Right ventricle myocardium superior (tissue), 1 donor: Measurements from ENCODE around the gene TNNT3. TPM values are rescaled to one million over a fixed set of nuclear protein-coding genes. Genes with fewer than 3 reads are reported as not detected.

ENCODE experiments used
- ATAC-seq: fragments of 200-7000 bp; cut with Tn5 transposase; one replicate; pipeline ENCODE4 v1.9.1; 2020; ENCODE audit warnings: mild to moderate bottlenecking; ENCODE audit not compliant: poor library complexity
- DNase-seq: peaks from one replicate; pipeline ENCODE4 v3.0.0-alpha.2; 2020
- intact Hi-C: fragments of 100-400 bp; cut with DNase I; formaldehyde crosslinking; loops from one replicate; pipeline ENCODE4 v1.11.2; 2022
- total RNA-seq: library from RNA; stranded (reverse); fragmentation: NEBNext Ultra II Directional; extraction: Animal tissue kit (Norgen Biotek cat#: 25700); gene quantifications from one replicate; pipeline ENCODE4 v1.2.1, GENCODE V29; 2021
- donor health status: DM: no; HTN: yes; CAD: no; lungs with severe emphysema.

TNNT3 gene
- total RNA-seq, 1 donor from 2014 or later: 35.7 TPM

DNA sequence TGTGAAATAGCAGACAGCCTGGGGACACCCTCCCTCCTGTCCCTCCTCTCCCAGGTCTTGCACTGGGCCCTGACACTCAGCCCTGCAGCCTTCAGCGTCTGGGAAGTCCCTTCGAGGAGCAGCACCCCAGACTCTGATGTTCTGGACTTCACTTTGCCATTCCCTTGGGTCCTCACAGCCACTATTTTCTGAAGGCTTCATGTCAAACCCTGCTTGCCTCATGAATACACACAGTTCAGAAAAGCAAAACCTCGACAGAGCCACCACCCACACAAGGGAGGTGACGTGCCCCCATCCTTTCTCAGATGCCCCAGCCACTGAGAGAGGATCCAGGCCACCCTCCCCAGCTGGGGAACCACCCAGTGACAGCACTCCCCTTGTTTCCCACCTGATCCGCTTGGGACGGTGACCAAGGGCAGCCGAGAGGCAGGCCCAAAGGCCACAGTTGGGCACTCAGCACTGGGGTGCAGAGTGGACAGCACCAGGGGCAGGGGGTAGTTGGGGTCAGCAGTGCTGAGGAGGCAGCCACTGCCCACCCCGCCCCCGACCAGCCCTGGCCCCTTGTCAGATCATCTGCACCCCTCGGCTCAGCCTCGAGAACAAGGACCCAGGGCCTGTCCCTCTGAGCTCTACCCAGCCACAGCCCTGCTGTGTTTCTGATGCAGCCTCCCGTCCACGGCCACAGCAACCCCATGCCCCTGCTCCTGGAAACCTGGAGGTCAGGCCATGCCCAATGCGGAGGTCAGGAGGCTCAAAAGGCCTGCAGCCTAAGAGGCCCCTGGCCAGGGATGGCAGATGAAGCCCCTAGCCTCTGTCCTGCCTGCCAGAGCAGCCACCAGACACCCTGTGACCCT is 3.1 kb upstream of the TNNT3 start:
- intact Hi-C loops: loop anchor here (1.0 to 5.0 kb wide), 2 partner anchors 23 to 34 kb away; no protein-coding TSS in a partner anchor
- ATAC-seq (no peak), DNase-seq (no peak)

DNA sequence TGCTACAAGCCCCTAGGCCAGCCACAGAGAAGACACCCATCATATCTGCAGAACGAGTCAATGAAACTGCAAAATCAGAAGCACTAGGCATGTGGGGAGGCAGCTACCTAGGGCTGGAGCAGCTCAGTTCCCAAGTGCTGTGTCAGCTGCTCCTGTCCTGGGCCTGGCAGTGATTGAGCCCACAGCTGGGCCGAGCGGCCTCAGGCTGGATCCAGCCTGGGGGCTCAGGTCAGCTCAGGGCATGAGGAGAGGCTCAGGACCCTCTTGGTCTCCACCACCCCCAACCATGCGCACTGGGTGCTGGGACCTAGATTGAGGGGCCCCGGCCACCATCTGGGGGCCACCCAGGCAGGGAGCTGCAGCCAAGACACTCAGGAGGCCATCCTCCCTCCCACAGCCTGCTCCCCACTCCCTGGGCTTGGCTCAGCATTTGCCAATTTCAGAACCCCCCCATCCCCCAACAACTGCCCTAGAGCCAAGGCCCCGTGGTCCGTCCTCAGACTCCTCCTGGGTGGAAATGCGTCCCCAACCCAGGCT is 2.4 kb upstream of the TNNT3 start:
- intact Hi-C loops: loop anchor here (1.0 to 5.0 kb wide), 2 partner anchors 24 to 35 kb away; no protein-coding TSS in a partner anchor
- DNase-seq (peak; percentile 46), ATAC-seq (peak; percentile 65)

DNA sequence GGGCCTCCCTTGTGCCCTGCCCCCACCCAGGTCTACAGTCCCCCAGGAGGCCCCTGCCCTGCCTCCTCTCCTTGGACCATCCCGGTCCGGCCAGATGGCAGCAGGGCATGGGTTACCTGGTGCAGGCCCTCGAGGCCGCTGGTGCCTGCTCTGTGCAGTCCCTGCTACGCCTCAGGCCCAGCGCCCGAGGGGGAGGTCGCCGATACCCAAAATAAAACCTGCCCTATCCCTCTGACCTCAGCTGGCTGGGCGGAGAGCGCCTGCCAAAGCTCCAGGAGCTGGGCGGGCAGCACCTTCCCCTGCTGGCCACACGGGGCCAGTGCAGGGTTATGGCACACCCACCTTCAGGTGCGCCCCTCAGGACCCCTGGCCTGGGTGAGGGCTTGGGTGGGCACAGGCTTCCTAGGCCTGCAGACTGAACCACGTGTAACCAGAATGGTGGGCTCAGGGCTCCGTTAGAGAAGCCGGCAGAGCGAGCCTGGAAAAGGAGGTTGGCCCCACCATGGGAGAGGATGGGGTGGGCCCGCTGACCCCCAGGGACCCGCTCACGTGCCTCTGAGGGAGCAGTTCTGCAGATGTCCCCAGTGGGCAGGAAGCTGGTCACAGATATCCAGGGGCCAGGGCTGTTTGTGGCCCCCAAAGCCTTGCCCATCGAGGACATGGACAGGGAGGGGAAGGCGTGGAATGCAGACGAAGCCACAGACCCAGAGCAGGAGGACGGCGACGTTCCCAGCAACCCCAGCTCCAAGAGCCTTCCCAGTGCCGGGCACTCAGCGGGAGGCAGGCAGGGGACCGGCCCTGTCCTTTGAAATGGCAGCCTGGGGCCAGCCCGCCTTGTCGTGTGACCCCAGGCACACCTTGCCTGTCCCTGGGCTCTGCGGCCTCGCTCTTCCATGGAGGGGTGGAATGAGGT is 1.7 kb upstream of the TNNT3 start:
- ATAC-seq (peak; percentile 74), DNase-seq (peak; percentile 79)
- intact Hi-C loops: loop anchor here (5.0 kb wide), 1 partner anchor 35 kb away; no protein-coding TSS in a partner anchor

DNA sequence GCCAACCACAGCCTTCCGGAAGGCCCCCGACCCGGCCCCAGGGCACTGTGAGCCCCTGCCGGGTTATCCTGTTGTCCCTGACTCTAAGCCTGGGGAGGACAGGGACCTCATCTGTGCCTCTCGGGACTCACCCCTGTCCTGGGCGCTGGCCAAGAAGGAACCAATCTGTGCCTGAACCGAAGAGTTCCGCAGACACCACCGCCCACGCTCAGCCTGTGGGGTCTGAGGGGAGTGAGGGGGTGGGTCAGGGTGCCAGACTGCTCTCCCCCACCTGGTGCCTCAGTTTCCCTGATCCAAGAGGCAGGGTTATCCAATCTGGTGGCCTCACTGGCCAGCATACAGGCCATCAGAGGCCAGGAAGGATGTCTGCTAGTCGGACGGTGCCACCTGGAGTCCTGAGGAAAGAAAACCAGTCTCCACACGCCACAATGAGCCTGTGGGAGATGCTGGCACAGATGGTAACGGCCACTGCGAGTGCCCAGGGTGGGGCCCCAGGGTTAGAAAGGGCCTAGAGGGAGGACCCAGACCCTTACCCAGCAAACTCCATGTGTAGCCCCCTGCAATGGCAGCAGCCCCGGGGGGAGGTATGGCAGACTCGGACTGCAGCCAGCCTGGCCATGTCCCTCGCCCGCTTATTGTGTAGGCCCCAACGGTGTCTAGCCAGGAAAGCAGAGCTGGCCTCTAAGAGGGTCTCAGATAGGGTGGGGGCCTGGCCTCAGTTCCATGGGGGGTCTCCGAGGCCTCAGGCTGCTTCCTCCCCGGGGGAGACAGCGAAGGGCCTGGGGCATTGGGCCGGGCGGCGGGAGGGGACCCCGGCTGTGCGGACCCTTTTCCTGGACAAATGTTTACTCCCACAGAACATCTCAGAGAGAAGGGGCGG is 827 bp upstream of the TNNT3 start:
- intact Hi-C loops: loop anchor here (5.0 kb wide), 1 partner anchor 36 kb away; no protein-coding TSS in a partner anchor
- ATAC-seq: no peak
- DNase-seq: no peak

DNA sequence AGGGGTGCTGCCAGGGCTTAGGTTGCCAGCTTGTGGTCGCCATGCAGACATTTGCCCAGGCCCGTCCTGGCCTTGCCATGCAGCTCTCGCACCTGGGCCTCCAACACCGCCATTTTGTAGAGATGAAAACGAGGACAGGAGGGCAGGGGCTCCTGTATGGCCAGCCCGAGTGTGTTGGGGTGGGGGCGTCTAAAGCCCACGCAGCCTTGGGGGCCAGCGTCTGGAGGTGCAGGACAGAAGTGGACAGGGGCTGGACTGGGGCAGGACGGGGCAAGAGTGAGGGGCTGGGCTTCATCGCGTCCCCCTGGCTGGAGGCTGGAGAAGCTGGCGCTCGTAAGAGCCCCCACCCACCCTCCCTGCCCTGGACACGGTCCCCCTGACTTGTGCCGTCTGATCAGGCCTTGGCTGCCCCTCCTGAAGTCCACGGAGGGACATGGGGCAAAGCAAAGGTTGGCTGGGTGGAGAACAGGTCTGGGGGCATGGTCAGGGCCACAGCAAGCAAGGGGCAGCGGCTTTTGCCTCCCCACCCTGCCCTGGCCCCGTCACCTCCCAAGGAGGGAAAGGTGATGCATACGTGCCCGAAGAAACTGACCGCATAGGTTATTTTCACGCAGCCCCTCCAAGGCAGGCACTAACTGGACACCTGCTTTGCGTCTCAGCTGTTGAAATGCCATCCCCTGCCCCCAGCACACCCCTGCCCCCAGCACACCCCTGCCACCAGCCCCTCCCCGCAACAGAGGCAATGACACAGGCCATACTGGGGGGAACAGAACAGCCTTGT is 815 bp downstream of the TNNT3 start:
- no peak for ATAC-seq
- intact Hi-C loops: no loop called here
- DNase-seq: no peak

DNA sequence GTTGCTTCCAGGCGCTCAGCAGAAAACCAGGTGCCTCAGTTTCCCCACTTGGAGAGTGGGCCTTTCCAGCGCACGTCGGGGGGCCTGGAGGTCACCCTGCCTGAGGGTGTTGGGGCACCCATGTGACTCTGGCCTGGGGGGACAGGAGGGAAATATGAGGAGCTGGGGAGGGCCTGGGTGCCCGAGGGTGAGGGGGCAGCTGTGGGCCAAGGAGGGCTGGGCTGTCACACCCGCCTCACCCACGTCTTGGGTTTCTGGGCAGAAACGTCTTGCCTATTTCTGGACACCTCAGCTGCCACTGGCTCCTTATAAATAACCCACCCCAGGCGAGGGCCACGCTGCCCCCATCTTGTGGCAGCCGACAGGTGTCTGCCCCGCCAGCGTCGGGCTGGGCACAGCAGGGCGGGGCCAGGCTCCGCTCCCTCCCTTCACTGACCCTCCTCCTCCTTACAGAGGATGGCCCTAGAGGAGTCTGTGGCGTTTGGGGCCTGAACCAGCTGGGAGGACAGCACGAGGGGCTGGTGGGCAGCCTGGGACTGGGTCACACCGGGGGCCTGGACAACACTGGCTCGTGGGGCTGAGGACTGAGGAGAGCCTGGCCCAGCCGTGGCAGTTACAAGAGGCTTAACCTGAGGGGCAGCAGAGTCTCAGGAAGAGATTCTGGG is 1.5 kb downstream of the TNNT3 start:
- DNase-seq: no peak
- intact Hi-C loops: no loop called here
- no peak for ATAC-seq

DNA sequence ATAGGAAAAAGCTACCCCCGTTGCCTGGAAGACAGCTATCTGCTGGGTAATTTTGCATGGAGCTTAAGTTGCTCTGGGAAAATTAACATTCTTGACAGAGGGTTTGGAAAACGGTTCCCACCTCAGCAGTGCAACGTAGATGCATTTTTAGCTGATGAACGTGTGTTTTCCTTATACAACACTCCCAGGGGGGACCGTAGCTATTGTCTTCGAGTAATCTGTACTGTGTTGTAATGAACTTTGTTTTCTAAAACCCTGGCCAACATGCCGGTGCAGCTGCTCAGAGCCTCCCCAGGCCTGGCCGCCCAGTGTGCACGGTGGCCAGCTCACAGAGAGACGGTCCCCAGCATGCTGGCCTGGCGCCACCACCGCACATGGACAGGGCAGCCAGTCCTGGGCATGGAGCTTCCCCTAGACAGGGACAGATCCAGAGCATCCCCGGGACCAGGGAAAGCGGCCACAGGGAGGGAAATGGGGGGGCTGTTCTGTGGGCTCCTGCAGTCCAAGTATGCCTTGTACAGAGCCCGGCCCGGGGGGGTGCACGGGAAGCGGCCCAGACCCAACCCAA is 2.2 kb downstream of the TNNT3 start:
- ATAC-seq (peak; percentile 14), DNase-seq (peak; percentile 78)
- intact Hi-C loops: no loop called here

DNA sequence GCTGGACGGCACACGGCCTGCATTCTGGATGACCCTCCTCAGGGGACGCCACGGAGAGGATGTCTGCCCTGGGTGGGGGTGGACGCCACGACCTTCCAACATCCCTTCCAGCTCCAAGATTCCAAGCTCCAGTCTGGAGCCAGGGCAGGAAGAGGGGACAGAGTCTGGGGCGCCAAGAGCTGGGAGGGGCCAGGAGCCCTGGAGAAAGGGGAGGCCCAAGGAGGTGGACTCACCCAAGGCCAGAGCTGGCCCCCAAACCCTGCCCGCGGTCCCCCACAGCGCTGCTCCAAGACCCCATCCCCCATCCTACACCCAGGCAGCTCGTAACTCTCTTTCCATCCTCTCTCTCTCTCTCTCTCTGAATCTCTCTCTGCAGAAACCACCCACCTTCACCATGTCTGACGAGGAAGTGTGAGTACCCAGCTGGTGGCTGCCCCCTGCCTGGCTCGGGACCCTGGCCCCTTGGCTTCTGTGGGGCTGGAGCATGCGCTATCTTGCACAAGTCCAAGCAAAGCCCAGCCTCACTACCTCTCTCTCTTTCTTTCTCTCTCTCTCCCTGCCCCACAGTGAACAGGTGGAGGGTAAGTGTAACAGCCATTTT is 3.1 kb downstream of the TNNT3 start:
- peak; percentile 1 for ATAC-seq
- intact Hi-C loops: no loop called here
- no peak for DNase-seq

DNA sequence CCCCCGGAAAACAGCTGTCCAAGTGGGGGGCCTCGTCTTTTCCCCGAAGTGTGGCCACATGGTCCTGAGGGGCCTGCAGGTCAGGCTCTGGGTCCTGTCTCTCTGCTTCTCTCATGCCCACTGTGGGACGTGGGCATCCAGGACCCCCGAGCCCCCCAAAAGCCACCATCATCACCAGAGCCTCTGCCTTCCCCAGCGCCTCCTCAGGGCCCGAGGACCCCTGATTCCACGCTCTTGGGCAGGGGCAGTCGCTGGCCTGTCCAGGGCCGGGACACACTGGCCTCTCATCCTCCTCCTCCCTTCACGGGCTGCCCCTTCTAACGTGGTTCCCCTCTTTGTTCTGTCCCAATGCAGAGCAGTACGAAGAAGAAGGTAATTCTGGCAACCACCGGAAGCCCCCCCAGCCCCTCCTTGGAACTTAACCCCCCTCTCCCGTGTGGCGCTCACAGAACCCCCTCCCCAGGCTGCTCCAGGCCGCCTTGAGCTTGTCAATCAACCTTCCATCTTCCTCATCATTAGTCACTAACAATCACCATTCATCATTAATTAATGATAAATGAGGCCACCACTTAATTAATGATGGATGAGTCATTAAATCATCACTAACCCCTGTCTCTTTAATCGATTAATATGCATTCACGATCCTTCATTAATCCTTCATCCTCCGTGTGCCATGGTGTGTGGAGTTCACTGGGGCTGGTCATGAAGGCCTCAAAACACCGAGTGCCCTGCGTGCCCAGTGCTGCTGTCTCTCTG is 3.9 kb downstream of the TNNT3 start:
- no peak for DNase-seq
- intact Hi-C loops: no loop called here

DNA sequence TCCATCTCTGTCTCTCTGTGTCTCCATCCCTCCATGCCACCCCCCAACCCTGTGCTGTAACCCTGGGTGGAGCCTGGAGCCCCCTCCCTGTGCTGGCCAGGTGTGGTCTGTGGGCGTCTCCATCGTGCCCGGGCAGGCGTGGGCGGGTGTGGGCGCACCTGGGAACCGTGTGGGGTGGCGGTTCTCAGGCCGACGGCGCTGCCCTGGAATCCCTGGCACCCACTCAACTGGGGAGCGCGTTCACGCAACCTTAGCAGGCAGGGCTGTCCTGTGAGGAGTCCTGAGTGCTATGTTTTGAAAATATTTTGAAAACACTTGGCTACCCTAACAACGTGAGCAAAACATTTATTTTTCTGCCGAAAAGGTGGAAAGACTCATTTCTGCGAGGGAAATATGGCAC is 4.7 kb downstream of the TNNT3 start:
- DNase-seq: no peak
- intact Hi-C loops: no loop called here

More for the DNA sequence above, 3.9 kb downstream of the TNNT3 start:
- no peak for ATAC-seq

DNA sequence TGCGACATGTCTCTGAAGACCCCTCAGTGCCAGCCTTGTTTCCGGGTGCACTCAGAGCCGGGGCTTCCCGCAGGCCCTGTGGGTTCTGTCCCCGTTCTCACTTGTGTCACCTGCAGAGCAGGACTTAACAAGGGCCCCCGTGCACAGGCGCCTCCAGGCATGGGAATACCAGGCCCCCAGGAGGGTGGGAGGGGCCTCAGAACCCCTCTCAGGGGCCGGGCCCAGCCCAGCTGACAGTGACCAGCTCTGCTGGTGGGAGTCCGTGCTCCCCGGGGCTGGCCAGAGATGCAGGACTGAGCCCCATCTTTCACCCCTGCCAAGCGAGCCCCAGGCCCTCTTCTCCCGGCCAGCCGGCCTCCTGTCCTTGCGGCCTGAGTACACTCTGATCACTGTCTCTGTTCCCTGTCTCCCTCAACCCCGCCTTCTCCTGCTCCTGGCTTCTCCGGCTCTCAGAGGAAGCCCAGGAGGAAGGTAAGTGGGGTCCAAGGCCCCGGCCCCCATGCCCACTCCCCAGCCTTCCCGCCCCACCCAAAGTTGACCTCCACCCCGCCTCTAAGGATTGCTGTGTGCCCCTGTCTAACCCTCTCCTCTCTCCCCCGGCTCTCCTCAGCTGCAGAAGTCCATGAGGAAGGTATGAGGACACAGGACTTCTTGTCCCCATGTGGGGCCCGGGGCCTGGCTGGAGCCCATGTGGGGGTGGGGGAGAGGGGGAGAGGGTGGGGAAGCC is 5.3 kb downstream of the TNNT3 start:
- ATAC-seq (no peak), DNase-seq (no peak)
- intact Hi-C loops: no loop called here

More for the DNA sequence above, 4.7 kb downstream of the TNNT3 start:
- no peak for ATAC-seq

DNA sequence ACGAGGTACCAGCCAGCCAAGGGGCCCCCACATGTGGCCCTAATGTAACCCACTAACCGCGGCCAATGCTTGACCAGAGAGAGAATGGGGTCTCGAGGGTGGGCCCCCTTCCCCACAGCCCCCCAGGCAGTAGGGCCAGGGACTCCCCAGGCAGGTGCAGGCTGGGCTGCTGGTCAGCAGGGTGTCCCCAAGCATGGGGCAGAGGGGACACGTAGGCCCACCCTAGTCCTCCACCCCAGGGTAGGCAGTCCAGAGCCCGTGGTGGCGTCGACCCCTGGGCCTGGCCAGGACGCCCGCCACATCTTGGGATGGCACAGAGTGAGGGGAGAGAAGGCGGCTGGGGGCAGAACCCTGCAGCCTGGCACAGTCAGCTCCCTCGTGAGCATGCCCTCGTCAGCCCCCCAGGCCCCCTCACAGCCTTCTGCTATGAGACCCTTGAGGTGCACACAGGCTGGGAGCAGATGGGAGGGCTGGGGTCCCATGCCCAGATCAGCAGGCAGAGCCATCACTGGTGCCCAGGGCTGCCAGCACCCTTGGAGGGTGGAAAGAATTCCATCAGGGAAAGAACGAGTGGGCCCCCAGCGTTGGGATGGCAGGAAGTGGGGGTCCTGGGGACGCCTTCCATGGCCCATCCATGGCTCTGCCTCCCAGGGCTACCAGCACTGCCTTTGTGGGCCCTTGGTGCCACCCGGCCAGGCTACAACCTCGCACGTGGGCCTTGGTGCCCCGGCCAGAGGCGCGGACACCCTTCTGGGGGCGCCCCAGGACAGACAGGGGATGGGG is 6.1 kb downstream of the TNNT3 start:
- DNase-seq: no peak
- ATAC-seq: no peak
- intact Hi-C loops: no loop called here

DNA sequence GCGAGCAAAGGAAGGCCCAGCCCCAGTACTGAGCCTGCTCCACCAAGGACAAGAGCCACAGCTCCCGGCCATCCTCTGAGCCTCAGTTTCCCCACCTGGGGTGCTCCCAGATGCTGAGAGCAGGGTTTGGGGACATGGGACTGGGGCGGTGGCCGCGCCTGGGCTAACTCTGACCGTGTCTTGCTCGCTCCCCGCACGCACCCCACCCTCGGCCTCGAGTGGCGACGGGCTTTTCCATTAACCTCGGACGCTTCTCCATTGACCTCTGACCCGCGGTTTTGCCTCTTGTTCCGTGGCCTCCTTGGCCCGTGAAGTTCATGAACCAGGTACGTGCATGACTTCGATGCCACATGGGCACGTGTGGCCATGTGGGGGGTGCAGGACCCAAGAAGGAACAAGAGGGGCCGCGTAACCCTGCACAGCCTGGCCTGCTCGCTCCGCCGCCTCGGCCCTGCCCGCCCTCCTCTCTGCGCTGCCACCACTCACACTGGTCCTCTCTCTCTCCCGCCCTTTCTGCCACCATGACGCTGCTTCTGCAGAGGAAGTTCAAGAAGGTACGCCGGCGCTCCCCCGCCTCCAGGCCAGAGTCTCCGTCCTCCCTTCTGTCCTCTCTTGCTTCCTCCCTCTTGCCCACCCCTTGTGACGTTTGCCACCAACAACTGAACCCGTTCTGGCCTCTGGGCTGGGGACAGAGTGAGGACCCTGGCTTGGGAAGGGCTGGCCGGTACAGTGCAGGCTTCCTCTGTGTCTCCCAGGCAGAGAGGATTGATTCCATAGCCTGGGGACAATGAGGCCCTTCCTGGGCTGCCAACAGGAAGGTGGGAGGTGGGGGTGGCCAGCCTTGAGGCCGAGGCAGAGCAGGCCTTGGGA is 6.9 kb downstream of the TNNT3 start:
- DNase-seq: no peak
- ATAC-seq: no peak
- intact Hi-C loops: no loop called here
